Endothelial cell of umbilical vein (primary cell): ENCODE data around the gene STRN. TPM values are rescaled to one million over a fixed set of nuclear protein-coding genes. Genes with fewer than 3 reads are reported as not detected.
A peak's percentile ranks its signal among the peaks of the same experiment; 100 is the strongest.

Source experiments
- BruUV-seq: library from RNA; stranded (reverse); fragments of 400-500 nt; replicated peaks from 2 replicates; lab custom pipeline; 2021; lab: Mats Ljungman, UMichigan
- CTCF ChIA-PET: fragments of 300-600, 350-600 bp; sonication (Branson Sonifier 250); formaldehyde crosslinking; loops from one replicate; lab custom pipeline; 2021; ENCODE audit warnings: antibody characterized with exemption, inconsistent platforms; lab: Charles Lee
- POLR2A ChIA-PET: fragments of 300-600, 350-600 bp; sonication (Branson Sonifier 250); formaldehyde crosslinking; loops from one replicate; lab custom pipeline; 2021; ENCODE audit warnings: antibody characterized with exemption, inconsistent platforms; lab: Charles Lee
- DNase-seq: peaks from one replicate; pipeline ENCODE4 v3.0.0-alpha.2; 2011; ENCODE audit warnings: low read depth, low spot score
- FAIRE-seq: peaks from 2 replicates; lab custom pipeline; 2011; peaks lifted over from hg19 to GRCh38; lab: Jason Lieb, UNC
- H2AFZ ChIP-seq: 2 replicates; pipeline ENCODE4 v1.6.0; 2012; ENCODE audit warnings: low read depth, low read length, control low read depth, inconsistent platforms
- H3K27ac ChIP-seq: 2 replicates; pipeline ENCODE4 v1.5.1; 2011; ENCODE audit warnings: low read depth, mild to moderate bottlenecking, control low read depth, low read length, moderate library complexity; ENCODE audit not compliant: insufficient read depth
- H3K27me3 ChIP-seq, 2 experiments: 2 replicates each; pipeline versions ENCODE4 v1.6.0 to v1.6.1; 2011; ENCODE audit warnings: low read length in 2 of 2, mixed read lengths in 1 of 2; ENCODE audit not compliant: control insufficient read depth in 2 of 2, insufficient read depth in 2 of 2
- H3K36me3 ChIP-seq, 2 experiments: 2 replicates in 1 of 2; 3 replicates in 1 of 2; pipeline ENCODE4 v1.5.1; 2011; ENCODE audit warnings: low read length in 2 of 2, mild to moderate bottlenecking in 1 of 2, moderate library complexity in 1 of 2; ENCODE audit not compliant: control insufficient read depth in 2 of 2, insufficient read depth in 2 of 2; ENCODE audit errors: extremely low read depth in 1 of 2
- H3K4me1 ChIP-seq: 3 replicates; pipeline ENCODE4 v1.5.1; 2011; ENCODE audit warnings: mild to moderate bottlenecking, low read length; ENCODE audit not compliant: control insufficient read depth, insufficient read depth; ENCODE audit errors: extremely low read depth
- H3K4me2 ChIP-seq: 2 replicates; pipeline ENCODE4 v1.6.1; 2011; ENCODE audit warnings: low read length, control low read depth, mixed read lengths; ENCODE audit not compliant: insufficient read depth
- H3K4me3 ChIP-seq, 3 experiments: fragments of 200-600 bp in 1 of 3; sonication (generic), shearing (Covaris generic) in 1 of 3; replicated peaks in 1 of 3; 2 replicates each; pipeline ENCODE4 v1.5.1; 2011 to 2016; ENCODE audit warnings: control low read depth in 3 of 3, low read length in 3 of 3, mild to moderate bottlenecking in 2 of 3, inconsistent platforms in 1 of 3, low read depth in 1 of 3, moderate library complexity in 1 of 3; ENCODE audit not compliant: insufficient read depth in 1 of 3
- H3K79me2 ChIP-seq: 2 replicates; pipeline ENCODE4 v1.6.0; 2012; ENCODE audit warnings: low read length, inconsistent platforms; ENCODE audit not compliant: control insufficient read depth, insufficient read depth
- H3K9ac ChIP-seq: replicated peaks from 2 replicates; pipeline ENCODE3; 2011; ENCODE audit warnings: low read length, control low read depth; ENCODE audit not compliant: insufficient read depth; ENCODE audit errors: extremely low read depth
- H3K9me1 ChIP-seq: replicated peaks from 3 replicates; pipeline ENCODE4 v1.6.0; 2011; ENCODE audit warnings: mild to moderate bottlenecking, low read length; ENCODE audit not compliant: control insufficient read depth, insufficient read depth; ENCODE audit errors: extremely low read depth
- H3K9me3 ChIP-seq: replicated peaks from 2 replicates; pipeline ENCODE4 v1.5.1; 2012; ENCODE audit warnings: low read length, inconsistent platforms; ENCODE audit not compliant: control insufficient read depth, insufficient read depth
- H4K20me1 ChIP-seq: replicated peaks from 2 replicates; pipeline ENCODE3; 2011; ENCODE audit warnings: mild to moderate bottlenecking, low read length; ENCODE audit not compliant: control insufficient read depth, insufficient read depth; ENCODE audit errors: extremely low read depth
- CTCF ChIP-seq, 2 donors: IDR thresholded peaks; 1 replicate in 1 of 2; 2 replicates in 1 of 2; pipeline ENCODE4 v1.5.1; 2011; ENCODE audit warnings: low read length in 2 of 2, mild to moderate bottlenecking in 2 of 2, moderate library complexity in 2 of 2, control low read depth in 1 of 2, inconsistent platforms in 1 of 2, low read depth in 1 of 2; ENCODE audit not compliant: insufficient read depth in 1 of 2; ENCODE audit errors: extremely low read depth in 1 of 2
- EZH2 ChIP-seq: IDR thresholded peaks from 2 replicates; pipeline ENCODE4 v1.6.1; 2012; ENCODE audit warnings: borderline replicate concordance, low read depth, mild to moderate bottlenecking, moderate library complexity, low read length, inconsistent platforms; ENCODE audit not compliant: severe bottlenecking
- FOS ChIP-seq: IDR thresholded peaks from 2 replicates; pipeline ENCODE4 v1.6.1; 2011; ENCODE audit warnings: mild to moderate bottlenecking, low read length, moderate library complexity, borderline replicate concordance; ENCODE audit not compliant: insufficient read depth
- GATA2 ChIP-seq: IDR thresholded peaks from 2 replicates; pipeline ENCODE4 v1.7.0; 2011; ENCODE audit warnings: low read depth, mild to moderate bottlenecking, moderate library complexity, mixed read lengths, low read length; ENCODE audit not compliant: insufficient read length, insufficient read depth
- JUN ChIP-seq: IDR thresholded peaks from 2 replicates; pipeline ENCODE4 v1.6.1; 2011; ENCODE audit warnings: borderline replicate concordance, low read depth; ENCODE audit not compliant: insufficient read length, insufficient read depth
- MAX ChIP-seq: IDR thresholded peaks from 2 replicates; pipeline ENCODE4 v1.6.1; 2011; ENCODE audit not compliant: insufficient read depth, insufficient read length
- MYC ChIP-seq: IDR thresholded peaks from one replicate; pipeline ENCODE4 v1.6.1; 2011; ENCODE audit warnings: mild to moderate bottlenecking, low read depth, low read length
- POLR2A ChIP-seq: IDR thresholded peaks from 2 replicates; pipeline ENCODE4 v1.6.1; 2012; ENCODE audit warnings: low read depth, mild to moderate bottlenecking, control low read depth, low read length
- POLR2AphosphoS5 ChIP-seq: IDR thresholded peaks from 2 replicates; pipeline ENCODE4 v1.6.1; 2012; ENCODE audit warnings: low read depth, mild to moderate bottlenecking, control low read depth, low read length, moderate library complexity; ENCODE audit not compliant: insufficient read depth
- dilution Hi-C: fragments of 300-500 bp; cut with MboI; formaldehyde crosslinking; loops from one replicate; pipeline ENCODE4 v1.15.0; 2019; ENCODE audit warnings: low sequenced_read_pairs; ENCODE audit not compliant: extremely low pct_ligation_motif_present
- intact Hi-C: fragments of 100-400 bp; cut with micrococcal nuclease; formaldehyde crosslinking; loops from one replicate; pipeline ENCODE4 v1.10.0; 2022
- polyA plus RNA-seq, 4 experiments: library from polyadenylated mRNA; depleted of rRNA in 3 of 4; stranded (reverse) in 3 of 4; unstranded in 1 of 4; fragments of >200 nt; gene quantifications; 2 replicates each; pipeline versions ENCODE4 v1.2.1 to v1.2.3, GENCODE V29; 2011 to 2012; ENCODE audit warnings: missing spikeins in 1 of 4
- total RNA-seq: library from RNA; stranded (reverse); gene quantifications from 2 replicates; pipeline ENCODE4 v1.2.3, GENCODE V29; 2021

The STRN gene
- total and polyA plus RNA-seq, 2 donors (not counting 3 experiments of a cell fraction or from before 2014, with no cell fraction given) = 6.7 to 33.4 TPM

- no peak overlapping the region for H3K9ac ChIP-seq
- no TSS peak for BruUV-seq
- H3K9me1 ChIP-seq = peaks cover 2% of the 10 kb centered on the region
- CTCF ChIA-PET = interaction anchor here (0.7 kb wide), 1 partner anchor 151 kb away, joined by 3 read pairs; no protein-coding TSS in a partner anchor
- intact Hi-C loops (no loop called here), dilution Hi-C loops (no loop called here)
- H3K4me3 ChIP-seq = no peak overlapping the region
- H3K4me1 ChIP-seq = no peaks in the 10 kb centered on the region
- H3K27me3 ChIP-seq = no peaks in the 10 kb centered on the region
- no peak overlapping the region for H3K4me2 ChIP-seq
- H4K20me1 ChIP-seq = no peaks in the 10 kb centered on the region
- POLR2A ChIA-PET = interaction anchor here (0.7 kb wide), 1 partner anchor 25 kb away, joined by 3 read pairs; no protein-coding TSS in a partner anchor
- H2AFZ ChIP-seq = no peak overlapping the region
- H3K79me2 ChIP-seq = no peaks in the 10 kb centered on the region
- TF ChIP-seq JUN (no peak), FOS (no peak)
- peaks cover 0 to 2% of the 10 kb centered on the region in 2 experiments for H3K36me3 ChIP-seq
- DNase-seq = no peak
- no peak overlapping the region for H3K27ac ChIP-seq
- FAIRE-seq = no peak
- no peaks in the 10 kb centered on the region for H3K9me3 ChIP-seq
These were observed 21.7 kb upstream of the STRN start for GRCh38 chr2:36988008-36988407.

GRCh38 chr2:36982467-36982866 lies 16.1 kb upstream of the STRN start:
- H3K9me3 ChIP-seq = no peaks in the 10 kb centered on the region
- dilution Hi-C loops = no loop called here
- CTCF ChIA-PET = no interaction called here
- DNase-seq (peak; percentile 5), FAIRE-seq (no peak)
- no peaks in the 10 kb centered on the region for H4K20me1 ChIP-seq
- H3K36me3 ChIP-seq = peaks cover 0 to 5% of the 10 kb centered on the region in 2 experiments
- H3K9me1 ChIP-seq = no peaks in the 10 kb centered on the region
- BruUV-seq = no TSS peak
- no peak overlapping the region for H3K9ac ChIP-seq
- H3K4me1 ChIP-seq = no peaks in the 10 kb centered on the region
- no peak overlapping the region for H3K4me3 ChIP-seq
- H3K4me2 ChIP-seq = no peak overlapping the region
- intact Hi-C loops = no loop called here
- POLR2A ChIA-PET = no interaction called here
- H3K27me3 ChIP-seq = no peaks in the 10 kb centered on the region
- no peaks in the 10 kb centered on the region for H3K79me2 ChIP-seq
- H3K27ac ChIP-seq = no peak overlapping the region
- H2AFZ ChIP-seq = no peak overlapping the region
- TF ChIP-seq FOS (no peak), POLR2AphosphoS5 (no peak), GATA2 (no peak), MYC (no peak), CTCF (IDR thresholded peaks at IDR 0.05; ENCODE audit: extremely low read depth in 1 of 2, insufficient read depth in 1 of 2, low read depth in 1 of 2, low read length in 2 of 2) (no peak), EZH2 (no peak), JUN (no peak), MAX (no peak), POLR2A (no peak)
